GM23338 (cell line): ENCODE results near the gene LSP1.

Experiments used
- CREB1 ChIP-seq: fragments of 250-450 bp; sonication (Bioruptor Pico); IDR thresholded peaks from 2 replicates; pipeline ENCODE4 v1.5.0; 2020; ENCODE audit warnings: low read depth, mild to moderate bottlenecking, moderate library complexity
- EZH2 ChIP-seq: fragments of 200-600 bp; sonication (generic); IDR thresholded peaks from one replicate; pipeline ENCODE4 v1.8.0; 2017; ENCODE audit warnings: antibody characterized with exemption, mild to moderate bottlenecking, low read depth; ENCODE audit not compliant: unreplicated experiment
- EZH2phosphoT487 ChIP-seq: fragments of 200-600 bp; sonication (generic); IDR thresholded peaks from one replicate; pipeline ENCODE4 v1.8.1; 2018; ENCODE audit warnings: antibody characterized with exemption; ENCODE audit not compliant: unreplicated experiment
- JUNB ChIP-seq: IDR thresholded peaks from one replicate; pipeline ENCODE4 v1.6.1; 2016; ENCODE audit warnings: antibody characterized with exemption; ENCODE audit not compliant: unreplicated experiment
- POLR2AphosphoS5 ChIP-seq: IDR thresholded peaks from 2 replicates; pipeline ENCODE4 v1.6.1; 2016; ENCODE audit warnings: antibody characterized with exemption, low read depth
- ZNF331 ChIP-seq: fragments of 250-450 bp; sonication (Bioruptor Pico); IDR thresholded peaks from 2 replicates; pipeline ENCODE4 v1.5.0; 2020; ENCODE audit warnings: low read depth, mild to moderate bottlenecking, moderate library complexity
- TF ChIP-seq, protein P1 (sequence below), 2 experiments: fragments of 200-600 bp in 1 of 2; sonication (generic) in 1 of 2; conservative IDR thresholded peaks; 2 replicates each; pipeline versions ENCODE4 v1.5.1 to v1.6.1; 2016 to 2017; ENCODE audit warnings: antibody characterized with exemption in 2 of 2, low read depth in 2 of 2, mild to moderate bottlenecking in 2 of 2, moderate library complexity in 1 of 2
- TF ChIP-seq, protein P2 (sequence below): IDR thresholded peaks from 2 replicates; pipeline ENCODE4 v1.6.1; 2016; ENCODE audit warnings: antibody characterized with exemption
- TF ChIP-seq, protein P3 (sequence below): IDR thresholded peaks from one replicate; pipeline ENCODE4 v1.6.1; 2018; ENCODE audit warnings: antibody characterized with exemption; ENCODE audit not compliant: unreplicated experiment
- TF ChIP-seq, protein P4 (sequence below): fragments of 250-450 bp; sonication (Bioruptor Pico); IDR thresholded peaks from 2 replicates; pipeline ENCODE4 v1.5.0; 2020; ENCODE audit warnings: mild to moderate bottlenecking, moderate library complexity

DNA sequence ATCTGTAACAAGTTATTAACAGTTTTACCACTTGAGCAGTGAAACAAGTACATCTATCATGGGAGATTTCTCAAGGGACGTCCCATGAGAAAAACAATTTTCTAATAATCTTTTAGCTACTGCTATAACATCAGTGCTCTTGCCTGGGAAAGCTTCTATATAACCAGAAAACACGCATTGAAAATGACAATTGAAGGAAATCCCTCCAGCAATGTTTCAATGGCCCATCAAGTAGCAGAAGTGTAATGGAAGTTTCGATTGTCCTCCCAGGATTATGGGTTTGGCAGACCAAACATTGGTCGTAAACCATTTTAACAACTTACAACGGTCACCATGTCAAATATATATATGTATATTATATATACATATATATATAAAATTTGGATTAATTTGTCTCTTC lies 46.8 kb downstream of the LSP1 start:
- TF ChIP-seq POLR2AphosphoS5: no peak
- TF ChIP-seq CREB1 (CRISPR knock-in tag): no peak
- TF ChIP-seq, protein P1, sequence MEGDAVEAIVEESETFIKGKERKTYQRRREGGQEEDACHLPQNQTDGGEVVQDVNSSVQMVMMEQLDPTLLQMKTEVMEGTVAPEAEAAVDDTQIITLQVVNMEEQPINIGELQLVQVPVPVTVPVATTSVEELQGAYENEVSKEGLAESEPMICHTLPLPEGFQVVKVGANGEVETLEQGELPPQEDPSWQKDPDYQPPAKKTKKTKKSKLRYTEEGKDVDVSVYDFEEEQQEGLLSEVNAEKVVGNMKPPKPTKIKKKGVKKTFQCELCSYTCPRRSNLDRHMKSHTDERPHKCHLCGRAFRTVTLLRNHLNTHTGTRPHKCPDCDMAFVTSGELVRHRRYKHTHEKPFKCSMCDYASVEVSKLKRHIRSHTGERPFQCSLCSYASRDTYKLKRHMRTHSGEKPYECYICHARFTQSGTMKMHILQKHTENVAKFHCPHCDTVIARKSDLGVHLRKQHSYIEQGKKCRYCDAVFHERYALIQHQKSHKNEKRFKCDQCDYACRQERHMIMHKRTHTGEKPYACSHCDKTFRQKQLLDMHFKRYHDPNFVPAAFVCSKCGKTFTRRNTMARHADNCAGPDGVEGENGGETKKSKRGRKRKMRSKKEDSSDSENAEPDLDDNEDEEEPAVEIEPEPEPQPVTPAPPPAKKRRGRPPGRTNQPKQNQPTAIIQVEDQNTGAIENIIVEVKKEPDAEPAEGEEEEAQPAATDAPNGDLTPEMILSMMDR (conservative IDR thresholded peaks at IDR 0.05; ENCODE audit: low read depth in 2 of 2): no peak
- no peak for TF ChIP-seq EZH2
- TF ChIP-seq EZH2phosphoT487: no peak
- TF ChIP-seq JUNB: no peak
- TF ChIP-seq, protein P2, sequence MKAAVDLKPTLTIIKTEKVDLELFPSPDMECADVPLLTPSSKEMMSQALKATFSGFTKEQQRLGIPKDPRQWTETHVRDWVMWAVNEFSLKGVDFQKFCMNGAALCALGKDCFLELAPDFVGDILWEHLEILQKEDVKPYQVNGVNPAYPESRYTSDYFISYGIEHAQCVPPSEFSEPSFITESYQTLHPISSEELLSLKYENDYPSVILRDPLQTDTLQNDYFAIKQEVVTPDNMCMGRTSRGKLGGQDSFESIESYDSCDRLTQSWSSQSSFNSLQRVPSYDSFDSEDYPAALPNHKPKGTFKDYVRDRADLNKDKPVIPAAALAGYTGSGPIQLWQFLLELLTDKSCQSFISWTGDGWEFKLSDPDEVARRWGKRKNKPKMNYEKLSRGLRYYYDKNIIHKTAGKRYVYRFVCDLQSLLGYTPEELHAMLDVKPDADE: no peak
- TF ChIP-seq, protein P3, sequence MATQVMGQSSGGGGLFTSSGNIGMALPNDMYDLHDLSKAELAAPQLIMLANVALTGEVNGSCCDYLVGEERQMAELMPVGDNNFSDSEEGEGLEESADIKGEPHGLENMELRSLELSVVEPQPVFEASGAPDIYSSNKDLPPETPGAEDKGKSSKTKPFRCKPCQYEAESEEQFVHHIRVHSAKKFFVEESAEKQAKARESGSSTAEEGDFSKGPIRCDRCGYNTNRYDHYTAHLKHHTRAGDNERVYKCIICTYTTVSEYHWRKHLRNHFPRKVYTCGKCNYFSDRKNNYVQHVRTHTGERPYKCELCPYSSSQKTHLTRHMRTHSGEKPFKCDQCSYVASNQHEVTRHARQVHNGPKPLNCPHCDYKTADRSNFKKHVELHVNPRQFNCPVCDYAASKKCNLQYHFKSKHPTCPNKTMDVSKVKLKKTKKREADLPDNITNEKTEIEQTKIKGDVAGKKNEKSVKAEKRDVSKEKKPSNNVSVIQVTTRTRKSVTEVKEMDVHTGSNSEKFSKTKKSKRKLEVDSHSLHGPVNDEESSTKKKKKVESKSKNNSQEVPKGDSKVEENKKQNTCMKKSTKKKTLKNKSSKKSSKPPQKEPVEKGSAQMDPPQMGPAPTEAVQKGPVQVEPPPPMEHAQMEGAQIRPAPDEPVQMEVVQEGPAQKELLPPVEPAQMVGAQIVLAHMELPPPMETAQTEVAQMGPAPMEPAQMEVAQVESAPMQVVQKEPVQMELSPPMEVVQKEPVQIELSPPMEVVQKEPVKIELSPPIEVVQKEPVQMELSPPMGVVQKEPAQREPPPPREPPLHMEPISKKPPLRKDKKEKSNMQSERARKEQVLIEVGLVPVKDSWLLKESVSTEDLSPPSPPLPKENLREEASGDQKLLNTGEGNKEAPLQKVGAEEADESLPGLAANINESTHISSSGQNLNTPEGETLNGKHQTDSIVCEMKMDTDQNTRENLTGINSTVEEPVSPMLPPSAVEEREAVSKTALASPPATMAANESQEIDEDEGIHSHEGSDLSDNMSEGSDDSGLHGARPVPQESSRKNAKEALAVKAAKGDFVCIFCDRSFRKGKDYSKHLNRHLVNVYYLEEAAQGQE: no peak
- TF ChIP-seq, protein P4, sequence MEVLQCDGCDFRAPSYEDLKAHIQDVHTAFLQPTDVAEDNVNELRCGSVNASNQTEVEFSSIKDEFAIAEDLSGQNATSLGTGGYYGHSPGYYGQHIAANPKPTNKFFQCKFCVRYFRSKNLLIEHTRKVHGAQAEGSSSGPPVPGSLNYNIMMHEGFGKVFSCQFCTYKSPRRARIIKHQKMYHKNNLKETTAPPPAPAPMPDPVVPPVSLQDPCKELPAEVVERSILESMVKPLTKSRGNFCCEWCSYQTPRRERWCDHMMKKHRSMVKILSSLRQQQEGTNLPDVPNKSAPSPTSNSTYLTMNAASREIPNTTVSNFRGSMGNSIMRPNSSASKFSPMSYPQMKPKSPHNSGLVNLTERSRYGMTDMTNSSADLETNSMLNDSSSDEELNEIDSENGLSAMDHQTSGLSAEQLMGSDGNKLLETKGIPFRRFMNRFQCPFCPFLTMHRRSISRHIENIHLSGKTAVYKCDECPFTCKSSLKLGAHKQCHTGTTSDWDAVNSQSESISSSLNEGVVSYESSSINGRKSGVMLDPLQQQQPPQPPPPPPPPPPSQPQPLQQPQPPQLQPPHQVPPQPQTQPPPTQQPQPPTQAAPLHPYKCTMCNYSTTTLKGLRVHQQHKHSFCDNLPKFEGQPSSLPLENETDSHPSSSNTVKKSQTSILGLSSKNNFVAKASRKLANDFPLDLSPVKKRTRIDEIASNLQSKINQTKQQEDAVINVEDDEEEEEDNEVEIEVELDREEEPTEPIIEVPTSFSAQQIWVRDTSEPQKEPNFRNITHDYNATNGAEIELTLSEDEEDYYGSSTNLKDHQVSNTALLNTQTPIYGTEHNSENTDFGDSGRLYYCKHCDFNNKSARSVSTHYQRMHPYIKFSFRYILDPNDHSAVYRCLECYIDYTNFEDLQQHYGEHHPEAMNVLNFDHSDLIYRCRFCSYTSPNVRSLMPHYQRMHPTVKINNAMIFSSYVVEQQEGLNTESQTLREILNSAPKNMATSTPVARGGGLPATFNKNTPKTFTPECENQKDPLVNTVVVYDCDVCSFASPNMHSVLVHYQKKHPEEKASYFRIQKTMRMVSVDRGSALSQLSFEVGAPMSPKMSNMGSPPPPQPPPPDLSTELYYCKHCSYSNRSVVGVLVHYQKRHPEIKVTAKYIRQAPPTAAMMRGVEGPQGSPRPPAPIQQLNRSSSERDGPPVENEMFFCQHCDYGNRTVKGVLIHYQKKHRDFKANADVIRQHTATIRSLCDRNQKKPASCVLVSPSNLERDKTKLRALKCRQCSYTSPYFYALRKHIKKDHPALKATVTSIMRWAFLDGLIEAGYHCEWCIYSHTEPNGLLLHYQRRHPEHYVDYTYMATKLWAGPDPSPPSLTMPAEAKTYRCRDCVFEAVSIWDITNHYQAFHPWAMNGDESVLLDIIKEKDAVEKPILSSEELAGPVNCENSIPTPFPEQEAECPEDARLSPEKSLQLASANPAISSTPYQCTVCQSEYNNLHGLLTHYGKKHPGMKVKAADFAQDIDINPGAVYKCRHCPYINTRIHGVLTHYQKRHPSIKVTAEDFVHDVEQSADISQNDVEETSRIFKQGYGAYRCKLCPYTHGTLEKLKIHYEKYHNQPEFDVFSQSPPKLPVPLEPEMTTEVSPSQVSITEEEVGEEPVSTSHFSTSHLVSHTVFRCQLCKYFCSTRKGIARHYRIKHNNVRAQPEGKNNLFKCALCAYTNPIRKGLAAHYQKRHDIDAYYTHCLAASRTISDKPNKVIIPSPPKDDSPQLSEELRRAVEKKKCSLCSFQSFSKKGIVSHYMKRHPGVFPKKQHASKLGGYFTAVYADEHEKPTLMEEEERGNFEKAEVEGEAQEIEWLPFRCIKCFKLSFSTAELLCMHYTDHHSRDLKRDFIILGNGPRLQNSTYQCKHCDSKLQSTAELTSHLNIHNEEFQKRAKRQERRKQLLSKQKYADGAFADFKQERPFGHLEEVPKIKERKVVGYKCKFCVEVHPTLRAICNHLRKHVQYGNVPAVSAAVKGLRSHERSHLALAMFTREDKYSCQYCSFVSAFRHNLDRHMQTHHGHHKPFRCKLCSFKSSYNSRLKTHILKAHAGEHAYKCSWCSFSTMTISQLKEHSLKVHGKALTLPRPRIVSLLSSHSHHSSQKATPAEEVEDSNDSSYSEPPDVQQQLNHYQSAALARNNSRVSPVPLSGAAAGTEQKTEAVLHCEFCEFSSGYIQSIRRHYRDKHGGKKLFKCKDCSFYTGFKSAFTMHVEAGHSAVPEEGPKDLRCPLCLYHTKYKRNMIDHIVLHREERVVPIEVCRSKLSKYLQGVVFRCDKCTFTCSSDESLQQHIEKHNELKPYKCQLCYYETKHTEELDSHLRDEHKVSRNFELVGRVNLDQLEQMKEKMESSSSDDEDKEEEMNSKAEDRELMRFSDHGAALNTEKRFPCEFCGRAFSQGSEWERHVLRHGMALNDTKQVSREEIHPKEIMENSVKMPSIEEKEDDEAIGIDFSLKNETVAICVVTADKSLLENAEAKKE (CRISPR knock-in tag): no peak
- no peak for TF ChIP-seq ZNF331 (CRISPR knock-in tag)
